OCI-LY1 (cell line): ENCODE data around the gene DUSP16.

ENCODE experiments used
- CTCF ChIP-seq: fragments of 200-600 bp; sonication (generic), shearing (Covaris generic); IDR thresholded peaks from 2 replicates; pipeline ENCODE4 v1.5.1; 2017; ENCODE audit warnings: mild to moderate bottlenecking, antibody characterized with exemption, low read length, moderate library complexity, mixed read lengths
- EZH2 ChIP-seq: fragments of 200-600 bp; sonication (generic), shearing (Covaris generic); IDR thresholded peaks from 2 replicates; pipeline ENCODE4 v1.8.0; 2017; ENCODE audit warnings: borderline replicate concordance, mixed run types, mild to moderate bottlenecking, antibody characterized with exemption, low read length, moderate library complexity, mixed read lengths

GRCh38 chr12:12473223-12473622, 89.4 kb downstream of the DUSP16 start:
- TF ChIP-seq CTCF = no peak
- TF ChIP-seq EZH2 = no peak
